Endothelial cell of umbilical vein (primary cell): ENCODE data around the gene PIKFYVE.

Experiments
- CTCF ChIP-seq, 2 donors: IDR thresholded peaks; 1 replicate in 1 of 2; 2 replicates in 1 of 2; pipeline ENCODE4 v1.5.1; 2011; ENCODE audit warnings: low read length in 2 of 2, mild to moderate bottlenecking in 2 of 2, moderate library complexity in 2 of 2, control low read depth in 1 of 2, inconsistent platforms in 1 of 2, low read depth in 1 of 2; ENCODE audit not compliant: insufficient read depth in 1 of 2; ENCODE audit errors: extremely low read depth in 1 of 2
- EZH2 ChIP-seq: IDR thresholded peaks from 2 replicates; pipeline ENCODE4 v1.6.1; 2012; ENCODE audit warnings: borderline replicate concordance, low read depth, mild to moderate bottlenecking, moderate library complexity, low read length, inconsistent platforms; ENCODE audit not compliant: severe bottlenecking
- FOS ChIP-seq: IDR thresholded peaks from 2 replicates; pipeline ENCODE4 v1.6.1; 2011; ENCODE audit warnings: mild to moderate bottlenecking, low read length, moderate library complexity, borderline replicate concordance; ENCODE audit not compliant: insufficient read depth
- GATA2 ChIP-seq: IDR thresholded peaks from 2 replicates; pipeline ENCODE4 v1.7.0; 2011; ENCODE audit warnings: low read depth, mild to moderate bottlenecking, moderate library complexity, mixed read lengths, low read length; ENCODE audit not compliant: insufficient read length, insufficient read depth
- JUN ChIP-seq: IDR thresholded peaks from 2 replicates; pipeline ENCODE4 v1.6.1; 2011; ENCODE audit warnings: borderline replicate concordance, low read depth; ENCODE audit not compliant: insufficient read length, insufficient read depth
- MAX ChIP-seq: IDR thresholded peaks from 2 replicates; pipeline ENCODE4 v1.6.1; 2011; ENCODE audit not compliant: insufficient read depth, insufficient read length
- MYC ChIP-seq: IDR thresholded peaks from one replicate; pipeline ENCODE4 v1.6.1; 2011; ENCODE audit warnings: mild to moderate bottlenecking, low read depth, low read length
- POLR2A ChIP-seq: IDR thresholded peaks from 2 replicates; pipeline ENCODE4 v1.6.1; 2012; ENCODE audit warnings: low read depth, mild to moderate bottlenecking, control low read depth, low read length
- POLR2AphosphoS5 ChIP-seq: IDR thresholded peaks from 2 replicates; pipeline ENCODE4 v1.6.1; 2012; ENCODE audit warnings: low read depth, mild to moderate bottlenecking, control low read depth, low read length, moderate library complexity; ENCODE audit not compliant: insufficient read depth

- no peak for TF ChIP-seq CTCF (IDR thresholded peaks at IDR 0.05; ENCODE audit: extremely low read depth in 1 of 2, insufficient read depth in 1 of 2, low read depth in 1 of 2, low read length in 2 of 2)
- no peak for TF ChIP-seq POLR2AphosphoS5
- no peak for TF ChIP-seq EZH2
- no peak for TF ChIP-seq JUN
- TF ChIP-seq MAX, result no peak
- no peak for TF ChIP-seq POLR2A
- TF ChIP-seq MYC, result no peak
- no peak for TF ChIP-seq FOS
- TF ChIP-seq GATA2, result no peak
Observed at GRCh38 chr2:208306291-208306690, 40.2 kb downstream of the PIKFYVE start.
